ENCODE data around the gene PPOX.

PPOX gene

DNA sequence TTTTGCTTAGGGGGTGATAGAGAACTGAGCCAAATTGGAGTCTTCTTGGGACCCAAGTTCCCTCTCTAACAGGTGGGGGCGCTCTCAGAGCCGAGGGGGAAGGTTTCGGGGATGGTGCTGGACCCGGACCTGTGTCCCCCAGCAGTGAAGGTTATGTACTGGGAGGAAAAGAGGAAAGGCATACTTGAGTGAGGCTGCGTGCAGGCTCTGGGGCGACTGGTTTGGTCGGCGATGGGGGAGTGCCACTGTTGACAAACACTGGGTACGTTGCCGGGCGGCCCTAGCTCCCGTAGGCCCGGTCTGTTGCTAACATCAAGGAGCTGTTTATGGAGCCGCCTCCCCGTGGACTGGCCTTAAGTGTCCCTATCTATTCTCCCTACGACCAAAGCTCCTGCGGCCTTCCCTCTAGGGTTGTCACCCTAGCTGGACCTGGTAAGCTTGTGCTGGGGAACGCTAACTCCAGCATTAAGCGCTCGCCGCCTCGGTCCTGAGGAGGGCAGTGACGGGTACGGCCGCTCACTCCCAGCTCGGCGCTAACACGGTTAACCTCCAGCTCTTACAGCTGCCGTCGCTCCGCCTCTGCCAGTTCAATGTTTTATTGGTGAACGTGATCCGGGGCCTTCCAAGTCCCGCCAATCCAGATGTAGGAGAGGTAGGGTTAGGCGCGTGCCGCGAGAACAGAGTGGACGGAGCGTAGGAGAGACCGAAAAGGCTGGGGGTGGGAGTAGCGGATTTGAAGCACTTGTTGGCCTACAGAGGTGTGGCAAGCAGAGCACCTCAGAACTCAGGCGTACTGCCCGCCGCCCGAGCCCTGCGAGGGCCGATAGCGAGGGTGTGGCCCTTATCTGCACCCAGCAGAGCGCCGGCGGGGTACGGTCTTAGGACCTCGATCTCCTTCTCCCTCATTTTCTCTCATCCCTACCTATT lies at the start of gene PPOX:
Gene PPOX (plus strand): TSS at position 685 of the 927 bp plus-strand sequence. CDS start 422 bp downstream, outside the sequence.
- peak; percentile 94 for DNase-seq (ENCODE audit: low read depth, low spot score)

DNA sequence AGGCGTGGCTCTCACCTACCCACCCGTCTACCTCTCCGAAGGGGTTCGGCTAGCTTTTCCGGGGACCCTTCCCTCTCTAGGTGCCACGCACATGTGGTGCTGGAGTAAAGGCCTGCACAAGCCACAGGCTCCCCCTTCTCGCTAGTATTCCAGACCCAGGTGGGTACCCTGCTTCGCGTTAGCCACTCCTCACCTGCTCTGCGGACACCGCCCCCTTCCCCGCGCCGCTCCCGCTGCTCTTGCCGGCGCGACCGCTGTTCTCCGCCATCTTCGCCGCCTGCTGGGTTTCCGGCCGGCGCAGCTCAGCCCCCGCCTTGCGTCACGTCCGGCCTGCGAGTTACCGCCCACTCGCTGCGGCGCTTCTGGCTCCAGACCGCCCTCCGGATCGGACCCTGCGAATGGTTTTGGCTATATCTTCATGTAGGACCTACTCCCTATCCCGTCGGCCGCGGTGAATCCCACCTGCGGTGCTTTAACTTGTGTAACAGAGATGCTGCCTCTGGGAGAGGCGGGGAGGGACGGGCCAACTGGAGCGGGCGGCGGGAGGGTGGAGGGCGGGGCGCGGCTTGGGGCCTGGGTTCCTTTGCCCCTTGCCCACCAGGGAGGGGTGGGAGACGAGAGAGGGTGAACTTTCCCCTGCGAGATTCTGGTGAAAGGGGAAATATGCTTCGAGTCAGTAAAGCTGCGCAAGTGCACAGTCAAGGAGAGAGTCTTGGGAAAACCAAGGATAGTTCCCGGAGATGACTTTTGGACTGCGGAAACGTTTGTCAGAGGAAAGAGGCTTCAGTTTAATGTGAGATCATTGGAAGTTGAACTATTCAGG lies 48.3 kb upstream of the PPOX start, which contains the start of the genes NIT1 and PFDN2:
Gene NIT1 (plus strand): TSS at position 347 of the 823 bp plus-strand sequence. CDS start 72 bp downstream, at position 419.
Gene PFDN2 (minus strand): TSS at position 279 of the 823 bp plus-strand sequence. CDS start 11 bp downstream, at position 268.
- no peak for DNase-seq (ENCODE audit: low read depth, low spot score)

DNA sequence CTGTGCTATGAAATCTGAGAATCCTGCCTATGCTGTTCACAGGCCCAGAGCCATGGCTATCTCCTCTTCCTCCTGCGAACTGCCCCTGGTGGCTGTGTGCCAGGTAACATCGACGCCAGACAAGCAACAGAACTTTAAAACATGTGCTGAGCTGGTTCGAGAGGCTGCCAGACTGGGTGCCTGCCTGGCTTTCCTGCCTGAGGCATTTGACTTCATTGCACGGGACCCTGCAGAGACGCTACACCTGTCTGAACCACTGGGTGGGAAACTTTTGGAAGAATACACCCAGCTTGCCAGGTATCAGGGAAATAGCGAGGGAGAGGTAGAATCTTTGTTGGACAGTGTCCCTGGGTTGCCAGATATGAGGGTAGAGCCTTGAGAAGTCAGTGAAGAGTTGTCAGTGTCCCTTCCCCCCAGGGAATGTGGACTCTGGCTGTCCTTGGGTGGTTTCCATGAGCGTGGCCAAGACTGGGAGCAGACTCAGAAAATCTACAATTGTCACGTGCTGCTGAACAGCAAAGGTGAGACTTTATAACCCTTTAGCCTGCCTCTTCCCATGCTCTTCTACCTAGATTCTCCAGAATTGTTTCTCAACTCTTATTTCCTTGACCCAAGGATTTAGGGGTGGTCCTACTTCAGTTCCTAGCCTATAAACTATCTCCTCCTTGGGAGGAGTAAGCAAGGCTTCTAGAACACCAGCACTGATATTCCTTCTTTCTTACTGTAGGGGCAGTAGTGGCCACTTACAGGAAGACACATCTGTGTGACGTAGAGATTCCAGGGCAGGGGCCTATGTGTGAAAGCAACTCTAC lies 46.9 kb upstream of the PPOX start:
- no peak for DNase-seq (ENCODE audit: low read depth, low spot score)

DNA sequence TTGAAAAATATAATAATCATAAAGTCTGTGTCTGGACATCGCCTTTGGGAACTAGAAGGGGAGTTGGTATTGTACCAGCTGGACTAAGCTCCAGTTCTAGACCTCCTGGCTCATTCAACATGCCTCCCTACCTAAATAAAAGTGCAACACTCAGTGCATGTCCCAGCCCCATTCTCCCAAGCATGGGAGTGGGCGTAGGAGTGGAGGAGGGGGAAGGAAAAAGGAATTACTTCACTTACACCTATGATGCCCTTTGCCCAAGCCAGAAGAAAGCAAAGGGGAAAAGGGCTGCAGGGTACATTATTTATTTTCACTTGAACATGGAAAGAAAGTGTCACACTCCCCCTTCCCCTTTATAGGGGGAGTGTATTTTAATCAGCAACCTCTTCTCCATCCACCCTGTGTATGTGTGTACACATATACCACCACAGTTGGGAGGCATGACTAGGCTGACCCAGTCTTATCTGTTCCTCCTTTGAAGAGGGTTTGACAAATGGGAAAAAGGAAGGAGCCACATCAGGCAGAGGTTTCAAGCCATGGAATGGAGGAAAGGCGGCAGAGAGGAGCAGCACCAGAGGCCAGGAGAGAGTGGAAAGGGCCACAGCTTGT lies 45.1 kb upstream of the PPOX start:
- DNase-seq (ENCODE audit: low read depth, low spot score) = no peak

DNA sequence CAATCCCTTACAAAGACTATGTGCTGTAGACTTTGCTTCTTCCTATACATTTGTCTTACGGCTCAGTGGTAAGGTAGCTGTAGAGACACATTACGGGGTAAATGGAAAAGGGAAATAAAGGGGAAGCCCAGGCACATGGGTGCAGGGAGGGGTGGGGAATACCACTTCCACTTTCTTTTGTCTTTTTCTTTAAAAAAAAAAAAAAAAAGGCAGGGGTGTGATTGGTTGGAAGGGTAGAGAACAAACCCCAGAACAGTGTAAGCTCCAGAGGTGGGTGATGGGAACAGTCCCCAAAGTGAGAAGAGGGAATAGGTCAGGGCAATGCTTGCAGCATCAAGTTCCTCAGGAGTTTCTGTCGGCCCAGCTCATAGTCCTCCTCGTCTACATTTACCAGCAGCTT lies 44.4 kb upstream of the PPOX start:
- DNase-seq (ENCODE audit: low read depth, low spot score) = no peak

DNA sequence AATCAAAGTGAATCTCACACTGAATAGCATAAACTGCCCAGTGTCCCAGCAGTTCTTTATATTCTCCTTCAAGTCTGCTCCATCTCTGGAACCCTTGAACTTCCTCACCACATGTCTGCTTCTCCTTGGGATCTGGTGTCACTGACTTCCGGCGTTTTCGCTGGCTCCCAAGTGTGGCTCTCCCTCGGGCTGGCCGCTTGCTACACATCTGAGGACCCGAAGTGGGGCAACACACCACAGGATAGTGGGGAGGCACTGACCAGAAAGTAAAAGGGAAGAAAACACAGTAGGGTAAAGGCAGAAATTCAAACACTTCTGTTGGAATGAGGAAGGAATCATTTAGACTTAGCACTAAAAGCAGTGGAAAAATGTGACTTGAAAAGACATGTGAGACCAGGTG lies 43.3 kb upstream of the PPOX start:
- DNase-seq (ENCODE audit: low read depth, low spot score) = no peak

DNA sequence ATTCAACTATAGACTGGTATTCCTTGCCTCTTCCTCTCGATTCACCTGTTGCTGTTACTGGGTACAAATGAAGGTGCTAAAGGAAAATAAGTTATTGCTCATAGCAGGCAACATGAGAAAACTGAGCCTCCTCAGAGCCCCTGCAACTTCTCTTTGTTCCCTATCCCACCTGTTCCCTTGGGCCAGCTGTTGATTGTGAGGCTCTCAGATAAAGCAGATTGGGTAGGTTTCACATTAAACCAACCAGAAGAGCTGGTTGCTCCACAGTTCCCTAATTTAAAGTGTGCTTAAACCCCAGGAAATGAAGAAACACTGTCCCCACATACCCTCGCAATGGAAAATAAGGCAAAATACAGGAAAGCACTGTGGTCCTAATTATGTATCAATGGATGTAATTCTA lies 38.6 kb upstream of the PPOX start:
- no peak for DNase-seq (ENCODE audit: low read depth, low spot score)

DNA sequence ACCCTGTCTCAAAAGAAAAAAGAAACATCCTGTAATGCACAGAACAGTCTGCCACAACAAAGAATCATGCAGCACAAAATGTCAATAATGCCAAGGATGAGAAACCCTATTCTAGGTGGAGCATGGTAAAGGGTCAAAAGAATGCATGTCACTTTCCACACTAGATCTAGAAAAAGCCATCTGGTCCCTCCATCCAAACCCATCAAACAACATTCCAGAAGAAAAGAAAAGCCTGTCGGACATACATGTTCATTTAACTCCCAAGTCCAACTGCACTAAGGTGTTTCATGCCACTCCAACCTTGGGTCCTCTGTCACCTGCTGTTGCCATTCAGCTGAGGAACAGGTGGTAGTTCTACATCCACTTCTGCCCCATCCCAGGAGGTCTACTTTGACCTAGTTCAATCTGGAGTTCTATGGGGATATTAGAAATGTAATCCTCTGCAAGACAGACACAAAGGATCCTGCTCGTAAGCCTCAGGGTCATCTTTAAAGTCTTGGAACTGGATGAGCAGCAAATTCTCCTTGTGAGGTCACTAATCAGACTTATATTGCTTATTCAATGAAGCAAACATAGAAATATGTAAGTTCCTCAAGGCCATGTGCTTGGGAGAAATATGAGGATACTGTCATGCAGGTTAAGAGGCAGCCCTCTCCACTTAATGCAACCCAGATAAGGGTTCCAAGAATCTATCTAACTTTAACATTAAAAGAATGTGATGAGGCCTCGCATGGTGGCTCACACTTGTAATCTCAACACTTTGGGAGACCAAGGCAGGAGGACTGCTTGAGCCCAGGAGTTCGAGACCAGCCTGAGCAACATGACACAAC lies 37.4 kb upstream of the PPOX start:
- DNase-seq (ENCODE audit: low read depth, low spot score) = no peak

DNA sequence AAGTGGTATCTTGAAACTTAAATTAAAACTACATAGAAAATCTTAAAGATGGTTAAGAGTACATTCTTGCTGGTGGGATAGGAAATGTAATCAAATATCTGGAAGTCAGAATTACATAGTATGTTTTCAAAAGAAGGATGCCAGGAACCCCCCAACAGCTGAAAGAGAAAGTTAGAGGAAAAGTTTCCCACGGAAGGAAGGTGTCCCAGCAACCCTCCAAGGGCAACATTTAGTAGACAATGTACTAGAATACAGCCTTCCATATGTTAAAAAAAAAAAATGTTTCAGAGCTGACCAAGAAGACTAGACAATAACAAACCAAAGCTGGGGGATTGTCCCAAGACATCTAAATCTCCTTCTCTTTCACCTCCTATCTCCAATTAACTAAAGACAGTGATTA lies 36.0 kb upstream of the PPOX start:
- no peak for DNase-seq (ENCODE audit: low read depth, low spot score)

DNA sequence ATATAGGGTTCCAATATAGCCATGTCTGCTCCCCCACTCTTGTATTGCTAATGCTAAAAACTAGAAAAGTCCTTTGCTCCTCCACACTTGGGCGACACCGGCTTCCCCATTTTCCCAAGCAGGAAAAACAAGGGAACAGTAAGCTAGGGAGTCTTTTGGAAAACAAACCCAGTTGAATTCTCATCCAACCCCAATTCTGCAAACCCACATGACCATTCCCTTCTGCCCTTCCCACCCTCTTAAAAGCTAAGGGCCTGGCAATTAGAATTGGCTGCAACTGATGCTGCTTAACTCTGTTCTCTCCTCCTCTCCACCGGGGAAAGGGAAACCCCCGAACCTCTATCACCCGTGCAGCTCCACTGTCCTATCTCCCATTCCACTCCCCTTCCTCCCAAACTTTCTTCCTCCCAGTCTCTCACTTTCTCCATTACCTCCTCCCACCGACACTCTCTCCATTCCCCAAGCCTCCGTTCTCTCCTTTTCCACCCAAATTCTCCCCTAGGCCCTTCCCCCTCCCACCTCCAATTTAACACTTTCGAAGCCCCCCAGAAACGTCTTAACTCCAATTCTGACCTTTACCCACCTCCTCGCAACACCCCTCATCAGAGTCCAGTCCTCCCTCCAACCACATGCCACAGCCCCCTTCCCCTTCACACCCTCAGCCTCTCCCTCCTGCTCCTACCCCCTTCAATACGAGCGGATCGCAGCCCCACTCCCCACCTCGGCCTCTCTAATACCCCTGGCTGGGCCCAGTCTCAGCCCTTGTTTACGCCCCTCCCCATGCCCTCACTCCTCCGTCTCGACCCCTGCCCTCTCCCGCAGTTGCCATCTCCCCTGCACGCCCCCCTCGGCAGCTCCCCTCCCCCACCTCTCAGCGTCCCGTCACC lies 34.5 kb upstream of the PPOX start:
- DNase-seq (ENCODE audit: low read depth, low spot score) = no peak

DNA sequence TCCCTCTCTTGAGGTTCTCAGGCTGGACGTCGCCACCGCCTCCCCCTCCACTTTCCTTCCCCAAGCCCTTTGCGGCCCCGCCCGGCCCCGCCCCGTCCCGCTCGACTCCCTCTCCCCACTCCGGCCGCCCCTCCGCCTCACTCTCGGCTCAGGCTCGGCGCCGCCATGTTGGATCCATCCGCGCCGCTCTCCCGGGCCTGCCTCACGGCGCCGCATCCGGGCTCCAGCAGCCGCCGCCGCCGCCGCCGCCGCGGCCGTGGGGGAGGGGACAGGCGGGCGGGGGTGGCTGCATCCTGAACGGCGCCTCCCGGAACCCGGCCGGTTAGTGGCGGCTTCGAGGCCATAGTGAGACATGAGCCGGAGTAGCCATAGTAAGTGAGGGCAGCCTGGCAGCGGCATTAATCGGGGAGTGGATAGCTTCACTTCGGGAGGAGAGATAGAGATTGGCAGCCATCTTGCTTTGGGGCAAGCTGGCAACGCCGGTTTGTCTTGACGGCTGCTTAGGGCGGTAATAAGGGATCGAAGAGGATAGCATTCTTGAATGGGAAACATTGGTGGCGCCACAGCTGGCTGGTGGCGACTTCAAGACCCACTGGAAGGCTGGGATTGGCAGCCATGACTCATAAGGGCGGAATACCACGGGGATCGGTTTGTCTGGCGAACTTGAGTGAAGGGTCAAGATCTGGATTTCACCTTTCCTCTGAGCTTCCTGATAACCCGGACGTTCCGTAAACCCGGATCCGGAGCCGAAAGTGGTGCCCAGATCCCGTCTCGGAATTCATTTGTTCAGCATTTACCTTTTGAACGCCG lies 33.6 kb upstream of the PPOX start, which contains the start of gene DEDD:
Gene DEDD (minus strand): TSS at position 258 of the 810 bp plus-strand sequence. CDS start 8,205 bp downstream, outside the sequence.
- DNase-seq (ENCODE audit: low read depth, low spot score) = peak; percentile 89

DNA sequence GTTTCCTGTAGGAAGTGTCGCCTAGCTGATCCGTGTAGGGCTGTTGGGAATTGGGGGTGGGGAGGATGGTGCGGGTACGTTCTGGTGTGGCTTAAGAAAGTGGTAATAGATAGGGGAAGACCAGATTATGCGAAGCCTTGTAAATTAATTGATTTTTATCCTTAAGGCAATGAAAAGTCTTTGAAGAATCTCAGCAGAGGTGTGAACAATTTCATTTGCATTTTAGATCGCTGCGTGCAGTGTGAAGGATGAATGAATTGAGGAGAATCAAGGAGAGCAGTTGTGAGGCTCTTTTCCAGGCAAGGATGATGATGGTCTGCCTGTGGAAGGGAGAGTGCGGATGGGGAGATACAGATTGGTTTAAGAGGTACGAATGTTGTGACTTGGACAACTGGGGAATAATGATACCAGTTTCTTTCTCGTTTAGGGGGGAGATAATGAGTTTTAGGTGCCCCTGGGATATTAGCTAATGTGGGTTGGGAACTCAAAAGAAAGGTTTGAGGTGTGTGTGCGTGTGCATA lies 32.9 kb upstream of the PPOX start:
- no peak for DNase-seq (ENCODE audit: low read depth, low spot score)

DNA sequence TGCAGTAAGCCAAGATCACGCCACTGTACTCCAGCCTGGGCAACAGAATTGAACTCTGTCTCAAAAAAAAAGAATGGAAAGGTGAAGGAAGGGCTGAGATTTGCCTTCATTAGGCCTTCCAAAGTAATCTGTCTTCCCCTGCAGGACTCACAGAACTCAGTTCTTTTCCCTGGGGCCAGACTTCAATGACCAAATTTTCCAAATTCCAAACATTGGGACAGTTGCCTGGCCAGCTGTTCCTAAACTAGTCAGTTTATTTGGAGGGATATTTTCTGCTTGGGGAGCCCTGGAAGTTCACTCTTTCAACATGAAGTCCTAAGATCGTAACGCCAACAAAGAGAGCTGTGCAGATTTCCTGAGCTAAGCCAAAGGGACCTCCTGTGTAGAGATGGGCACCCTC lies 28.3 kb upstream of the PPOX start:
- DNase-seq (ENCODE audit: low read depth, low spot score) = no peak

DNA sequence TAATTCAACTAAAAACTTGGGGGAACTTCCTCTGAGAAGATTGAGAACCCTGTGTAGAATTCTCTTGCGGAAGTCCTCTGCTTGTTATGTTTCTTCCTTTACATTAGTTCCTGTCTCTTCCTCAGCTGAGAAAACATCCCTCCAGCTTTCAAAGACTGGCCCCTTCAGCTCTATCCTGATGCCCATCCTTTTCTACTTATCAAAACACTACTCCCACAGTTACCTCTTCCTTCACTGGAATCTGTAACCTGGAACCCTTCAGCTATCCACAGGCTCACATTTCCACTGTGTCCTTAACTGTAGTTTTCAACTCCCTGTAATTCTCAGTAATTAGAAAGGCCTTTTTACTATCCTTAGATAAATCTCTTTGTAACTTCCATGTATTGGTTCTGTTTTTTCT lies 27.8 kb upstream of the PPOX start:
- no peak for DNase-seq (ENCODE audit: low read depth, low spot score)

DNA sequence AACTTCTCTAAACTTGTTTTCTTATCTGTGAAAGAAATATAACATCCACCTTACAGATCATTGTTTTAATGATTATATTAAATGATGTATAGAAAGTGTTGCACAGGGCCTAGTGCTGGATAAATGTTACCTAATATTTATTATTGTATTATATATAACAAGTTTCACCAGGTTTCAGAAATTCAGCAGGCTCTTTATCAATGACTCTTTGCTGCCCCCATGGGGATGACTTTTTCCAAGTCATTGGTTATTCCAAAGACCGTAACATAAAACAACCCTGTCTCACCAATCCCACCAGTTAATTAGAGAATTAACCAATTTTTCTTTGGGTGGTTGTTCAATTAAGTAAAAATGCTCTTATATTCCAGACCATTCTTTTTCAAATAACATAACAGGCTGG lies 26.5 kb upstream of the PPOX start:
- DNase-seq (ENCODE audit: low read depth, low spot score) = no peak

DNA sequence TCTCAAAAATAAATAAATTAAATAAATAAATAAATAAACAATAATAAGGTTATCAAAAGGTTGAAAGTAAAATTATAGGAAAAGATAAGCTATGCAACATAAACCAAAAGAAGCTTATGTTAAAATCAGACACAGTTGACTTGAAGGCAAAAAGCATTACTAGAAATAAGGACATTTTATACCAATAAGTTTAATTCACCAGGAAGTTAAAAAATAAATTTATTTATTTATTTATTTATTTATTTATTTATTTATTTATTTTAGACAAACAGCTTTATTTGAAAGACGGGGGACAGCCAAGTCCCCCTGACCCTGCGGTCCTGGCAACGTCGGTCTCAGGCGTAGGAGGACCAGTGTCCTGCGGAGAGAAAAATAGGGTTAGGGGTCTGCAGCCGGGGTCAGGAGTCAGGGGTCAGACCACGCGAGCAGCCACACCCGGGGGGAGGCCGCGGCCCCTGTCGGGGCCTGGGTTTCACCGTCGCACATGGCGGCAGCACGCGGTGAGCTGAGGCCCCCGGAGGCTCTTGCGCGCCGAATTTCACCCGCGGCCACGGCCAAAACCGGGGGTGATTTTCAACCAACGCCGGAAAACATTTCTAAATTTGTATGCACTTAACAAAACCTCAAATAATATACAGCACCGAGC lies 25.3 kb upstream of the PPOX start:
- DNase-seq (ENCODE audit: low read depth, low spot score) = no peak

DNA sequence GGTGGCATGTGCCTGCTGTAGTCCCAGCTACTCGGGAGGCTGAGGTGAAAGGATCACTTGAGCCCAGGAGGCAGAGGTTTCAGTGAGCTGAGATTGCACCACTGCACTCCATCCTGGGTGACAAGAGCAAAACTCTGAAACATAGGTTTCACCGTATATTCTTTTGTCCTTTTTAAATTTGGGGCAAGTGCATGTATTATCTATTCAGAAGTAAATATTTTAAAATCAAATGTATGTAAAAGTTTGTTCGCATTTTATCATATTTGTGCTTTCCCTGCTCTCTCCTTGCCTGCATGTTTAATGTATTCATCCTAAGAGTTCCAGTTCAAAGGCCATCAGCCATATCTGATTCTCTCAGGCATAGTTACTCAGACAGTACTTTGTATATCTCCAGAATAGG lies 20.4 kb upstream of the PPOX start:
- no peak for DNase-seq (ENCODE audit: low read depth, low spot score)

Measured in brain pericyte (primary cell).